Prostate gland (tissue), 2 donors: ENCODE measurements around the gene ATF6. TPM values are rescaled to one million over a fixed set of nuclear protein-coding genes. Genes with fewer than 3 reads are reported as not detected.

Source experiments
- DNase-seq: peaks from one replicate; pipeline ENCODE4 v3.0.0-alpha.2; 2019; ENCODE audit warnings: low spot score
- H3K27ac ChIP-seq, 2 donors: fragments of 200-600 bp; sonication (generic); 2 replicates each; pipeline ENCODE4 v1.5.1; 2017 to 2019
- H3K27me3 ChIP-seq: fragments of 200-600 bp; sonication (generic); replicated peaks from 2 replicates; pipeline ENCODE4 v1.5.1; 2019; ENCODE audit not compliant: insufficient read depth
- H3K36me3 ChIP-seq, 2 donors: fragments of 200-600 bp; sonication (generic); 1 replicate in 1 of 2; 2 replicates in 1 of 2; pipeline versions ENCODE4 v1.5.1 to v1.8.1; 2017 to 2019
- H3K4me1 ChIP-seq: fragments of 200-600 bp; sonication (generic); replicated peaks from 2 replicates; pipeline ENCODE4 v1.5.1; 2019
- H3K4me3 ChIP-seq, 2 donors: fragments of 200-600 bp; sonication (generic); 2 replicates each; pipeline ENCODE4 v1.5.1; 2017 to 2019
- H3K9me3 ChIP-seq: fragments of 200-600 bp; sonication (generic); 2 replicates; pipeline ENCODE4 v1.5.1; 2017
- CTCF ChIP-seq, 4 experiments: fragments of 200-600 bp in 2 of 4; fragments of 450-650 bp in 2 of 4; sonication (generic) in 2 of 4; IDR thresholded peaks; 1 replicate in 3 of 4; 2 replicates in 1 of 4; pipeline ENCODE4 v1.5.1; 2016 to 2019; ENCODE audit warnings: antibody characterized with exemption in 4 of 4, mild to moderate bottlenecking in 2 of 4, moderate library complexity in 2 of 4
- POLR2A ChIP-seq: fragments of 450-650 bp; IDR thresholded peaks from one replicate; pipeline ENCODE4 v1.6.1; 2016; ENCODE audit warnings: antibody characterized with exemption, mild to moderate bottlenecking
- POLR2AphosphoS5 ChIP-seq: sonication (generic); formaldehyde crosslinking; IDR thresholded peaks from one replicate; pipeline ENCODE4 v1.6.1; 2017; ENCODE audit warnings: antibody characterized with exemption
- WGBS: methylation state at CpG from one replicate; pipeline ENCODE4 v1.1.5; 2018; 5-methylcytosine and 5-hydroxymethylcytosine counted together
- intact Hi-C: fragments of 100-400 bp; cut with DNase I; formaldehyde crosslinking; loops from one replicate; pipeline ENCODE4 v1.14.2; 2022
- total RNA-seq, 2 donors: library from RNA; depleted of rRNA; stranded (reverse); fragments of >200 nt; gene quantifications; one replicate each; pipeline ENCODE4 v1.1.0, GENCODE V29; 2016

ATF6 gene
- total RNA-seq, 2 donors from 2014 or later: 34.6 to 38.9 TPM

DNA sequence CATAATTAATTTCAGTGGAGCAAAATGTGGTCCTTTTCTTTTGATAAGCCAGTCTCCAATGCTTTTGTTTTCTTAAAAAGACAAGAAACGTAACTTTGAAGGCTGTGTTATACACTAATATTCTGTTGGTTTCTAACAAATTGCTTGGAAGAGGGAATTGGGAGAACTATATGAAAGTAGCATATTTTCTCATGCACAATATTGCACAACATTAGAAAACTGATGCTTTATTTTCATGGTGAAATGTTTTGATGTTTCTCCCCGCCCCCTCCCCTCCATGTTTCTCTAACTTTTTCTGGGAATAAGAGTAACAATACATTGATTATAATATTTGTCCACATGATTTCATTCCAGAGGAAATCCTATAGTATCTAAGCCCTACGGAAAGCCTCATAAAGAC lies 142.1 kb downstream of the ATF6 start:
- WGBS: 96% methylated on average over 3 of the region's 3 CpGs
- TF ChIP-seq CTCF (IDR thresholded peaks at IDR 0.05): no peak
- TF ChIP-seq POLR2AphosphoS5: no peak
- no peak for TF ChIP-seq POLR2A
- intact Hi-C loops: no loop called here
- DNase-seq: no peak
- Histone ChIP-seq H3K9me3 (no peaks in the 10 kb centered on the region), H3K27me3 (no peaks in the 10 kb centered on the region), H3K4me1 (no peaks in the 10 kb centered on the region), H3K27ac (no peak overlapping the region), H3K36me3 (no peaks in the 10 kb centered on the region), H3K4me3 (no peak overlapping the region)

- Histone ChIP-seq H3K27ac (no peak overlapping the region), H3K36me3 (no peaks in the 10 kb centered on the region), H3K9me3 (no peaks in the 10 kb centered on the region), H3K4me3 (no peak overlapping the region), H3K4me1 (no peaks in the 10 kb centered on the region), H3K27me3 (no peaks in the 10 kb centered on the region)
- TF ChIP-seq POLR2AphosphoS5: no peak
- no peak for TF ChIP-seq POLR2A
- TF ChIP-seq CTCF (IDR thresholded peaks at IDR 0.05): no peak
- intact Hi-C loops: no loop called here
- DNase-seq: no peak
These were observed 144.5 kb downstream of the ATF6 start for GRCh38 chr1:161910604-161911003.

DNA sequence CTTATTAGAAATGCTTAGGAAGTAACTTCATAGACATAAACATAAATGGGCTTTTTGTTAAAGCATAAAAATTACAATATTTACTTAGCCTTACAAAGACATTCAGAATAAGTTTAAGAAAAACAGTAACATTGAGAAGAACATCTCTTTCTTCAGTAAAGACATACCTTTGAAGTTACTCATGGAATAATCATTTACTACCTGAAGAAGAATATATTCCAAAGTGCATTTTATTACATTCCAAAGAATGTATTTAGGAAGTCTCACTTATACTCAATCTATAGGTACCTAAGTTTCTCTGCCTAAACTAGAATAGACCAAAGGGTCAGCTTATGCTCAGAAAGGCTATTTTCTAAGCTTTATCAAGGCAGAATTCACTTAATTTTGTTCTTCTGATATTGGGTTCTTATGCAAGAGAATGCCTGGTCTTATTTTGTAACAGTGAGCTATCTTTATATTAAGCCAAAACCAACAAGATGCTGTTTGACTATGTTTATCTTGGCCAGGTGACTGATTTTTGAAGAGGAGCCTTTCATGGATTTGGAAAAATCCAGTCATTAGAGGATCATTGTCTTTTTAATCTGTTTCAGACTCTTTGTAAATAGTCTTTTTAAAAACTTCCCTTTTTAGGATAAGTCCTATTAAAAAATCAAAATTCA lies 147.5 kb downstream of the ATF6 start:
- intact Hi-C loops: no loop called here
- H3K27ac ChIP-seq: no peak overlapping the region

DNA sequence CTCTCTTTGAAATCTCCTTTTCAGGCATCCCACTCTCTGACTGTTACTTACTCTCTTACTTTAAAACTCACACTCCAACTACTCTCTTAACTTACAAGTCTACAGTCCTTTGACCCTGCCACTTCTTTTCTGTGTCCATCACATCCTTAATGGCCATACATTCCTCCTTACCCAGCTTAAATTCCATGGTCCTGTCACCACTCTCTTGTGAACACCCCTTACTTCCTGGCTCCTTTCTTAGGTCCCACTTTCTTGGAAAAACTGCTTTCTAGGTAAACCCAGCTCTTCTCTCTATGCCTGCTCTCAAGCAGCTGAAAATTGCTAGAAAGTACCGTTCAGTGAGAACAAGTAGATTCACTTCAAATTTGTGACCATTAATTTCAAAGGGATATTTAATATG lies 148.5 kb downstream of the ATF6 start:
- intact Hi-C loops: no loop called here
- H3K9me3 ChIP-seq: no peaks in the 10 kb centered on the region
- WGBS: 97% methylated on average over 1 of the region's 1 CpG
- no peak for TF ChIP-seq POLR2A
- TF ChIP-seq POLR2AphosphoS5: no peak
- TF ChIP-seq CTCF (IDR thresholded peaks at IDR 0.05): no peak
- H3K27me3 ChIP-seq: no peaks in the 10 kb centered on the region
- no peak overlapping the region for H3K4me3 ChIP-seq
- H3K4me1 ChIP-seq: no peaks in the 10 kb centered on the region
- no peaks in the 10 kb centered on the region for H3K36me3 ChIP-seq
- no peak for DNase-seq
- no peak overlapping the region for H3K27ac ChIP-seq

More for the DNA sequence above, 147.5 kb downstream of the ATF6 start:
- no peak overlapping the region for H3K4me3 ChIP-seq
- no peaks in the 10 kb centered on the region for H3K4me1 ChIP-seq
- H3K36me3 ChIP-seq: no peaks in the 10 kb centered on the region
- TF ChIP-seq POLR2AphosphoS5 (no peak), POLR2A (no peak), CTCF (IDR thresholded peaks at IDR 0.05) (no peak)
- DNase-seq: no peak
- no peaks in the 10 kb centered on the region for H3K27me3 ChIP-seq
- no peaks in the 10 kb centered on the region for H3K9me3 ChIP-seq

- TF ChIP-seq POLR2A: no peak
- TF ChIP-seq CTCF (IDR thresholded peaks at IDR 0.05): no peak
- TF ChIP-seq POLR2AphosphoS5: no peak
- 100% methylated on average over 1 of the region's 1 CpG for WGBS
These were observed 149.0 kb downstream of the ATF6 start for GRCh38 chr1:161915051-161915503.

More at GRCh38 chr1:161915051-161915503, 149.0 kb downstream of the ATF6 start:
- H3K27me3 ChIP-seq: no peaks in the 10 kb centered on the region
- no peak for DNase-seq
- no peak overlapping the region for H3K4me3 ChIP-seq
- no peaks in the 10 kb centered on the region for H3K36me3 ChIP-seq
- intact Hi-C loops: no loop called here
- H3K9me3 ChIP-seq: no peaks in the 10 kb centered on the region
- no peaks in the 10 kb centered on the region for H3K4me1 ChIP-seq
- H3K27ac ChIP-seq: no peak overlapping the region
